ENCODE measurements around the gene TACSTD2. TPM values are rescaled to one million over a fixed set of nuclear protein-coding genes. Genes with fewer than 3 reads are reported as not detected.
A peak's percentile ranks its signal among the peaks of the same experiment; 100 is the strongest.
"Not testable (repeated sequence)": the region's sequence is repeated elsewhere in the genome, so short reads cannot be mapped to it uniquely, and the experiment has no call there.

The TACSTD2 gene
- total RNA-seq, 1 donor from 2014 or later, result 0.16 TPM

DNA sequence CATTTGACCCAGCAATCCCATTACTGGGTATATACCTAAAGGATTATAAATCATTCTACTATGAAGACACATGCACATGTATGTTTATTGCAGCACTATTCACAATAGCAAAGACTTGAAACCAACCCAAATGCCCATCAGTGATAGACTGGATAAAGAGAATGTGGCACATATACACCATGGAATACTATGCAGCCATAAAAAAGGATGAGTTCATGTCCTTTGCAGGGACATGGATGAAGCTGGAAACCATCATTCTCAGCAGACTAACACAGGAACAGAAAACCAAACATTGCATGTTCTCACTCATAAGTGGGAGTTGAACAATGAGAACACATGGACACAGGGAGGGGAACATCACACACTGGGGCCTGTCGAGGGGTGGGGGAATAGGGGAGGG, 13.3 kb downstream of the TACSTD2 start:
- not testable (repeated sequence) for DNase-seq

GRCh38 chr1:58561633-58562032, 15.4 kb downstream of the TACSTD2 start:
- no peak for DNase-seq

DNA sequence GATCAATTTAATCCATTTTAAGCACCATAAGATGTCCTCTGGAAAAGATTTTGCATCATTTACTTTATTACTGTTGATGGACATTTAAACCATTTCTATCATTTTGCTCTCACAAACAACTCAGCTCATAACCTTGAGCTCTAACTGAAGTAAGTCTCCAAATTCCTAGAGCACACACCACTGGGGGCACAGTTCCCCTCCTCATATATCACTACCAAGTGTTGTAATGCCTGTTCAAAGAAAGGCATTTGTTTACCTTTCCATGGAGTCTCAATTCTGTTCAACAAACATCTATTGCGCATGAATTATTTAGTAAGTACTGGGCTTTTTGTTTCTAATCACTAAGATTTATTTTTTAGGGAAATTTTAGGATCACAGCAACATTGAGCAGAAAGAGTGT, 21.7 kb downstream of the TACSTD2 start:
- DNase-seq, result no peak

- no peak for DNase-seq
Measured at GRCh38 chr1:58551186-58552140, 25.6 kb downstream of the TACSTD2 start.

GRCh38 chr1:58549291-58549690, 27.8 kb downstream of the TACSTD2 start:
- not testable (repeated sequence) for DNase-seq

GRCh38 chr1:58548371-58548770, 28.7 kb downstream of the TACSTD2 start:
- no peak for DNase-seq

DNA sequence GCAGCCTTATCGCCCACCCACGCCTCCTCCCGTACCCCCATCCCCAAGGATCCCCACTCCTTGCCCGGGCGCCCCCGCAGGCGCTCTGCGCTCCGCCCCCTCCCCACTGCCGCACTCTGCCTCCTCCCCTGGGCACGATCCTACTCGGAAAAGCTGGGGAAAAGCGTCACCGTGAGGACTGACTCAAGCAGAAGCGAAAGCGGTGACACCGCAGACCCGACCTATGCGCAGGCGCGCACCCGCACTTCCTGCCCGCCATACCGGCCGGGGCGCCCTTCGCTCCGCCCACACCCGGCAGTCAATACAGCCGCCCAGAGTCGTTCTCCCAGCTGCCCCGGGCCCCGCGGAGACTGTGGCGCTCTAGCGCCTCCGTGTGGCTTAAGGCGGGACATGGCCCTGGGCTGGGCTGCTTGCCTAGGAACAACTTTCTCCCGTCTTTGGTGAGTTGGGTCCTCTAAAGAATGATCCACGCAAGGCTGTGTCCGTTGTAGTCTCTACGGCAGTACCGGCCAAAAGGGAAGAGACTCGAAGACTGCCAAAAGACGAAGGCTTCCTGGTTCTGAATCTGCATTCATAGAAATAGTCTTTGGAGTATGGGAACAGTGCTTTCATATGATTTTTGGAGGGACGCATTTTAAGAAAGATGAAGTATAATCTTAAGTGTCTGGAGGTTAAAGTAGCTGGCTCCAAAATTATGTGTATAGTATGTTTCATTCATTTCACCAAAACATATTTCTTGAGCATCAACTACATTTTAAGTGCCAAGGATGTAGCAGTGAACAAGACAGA, 30.3 kb downstream of the TACSTD2 start, which contains the start of gene OMA1:
OMA1 (minus strand) TSS at position 207 of the 789 bp plus-strand sequence. CDS start 7,432 bp downstream, outside the sequence.
- DNase-seq, result peak; percentile 89

GRCh38 chr1:58545591-58546519, 31.2 kb downstream of the TACSTD2 start:
- peak; percentile 58 for DNase-seq

DNA sequence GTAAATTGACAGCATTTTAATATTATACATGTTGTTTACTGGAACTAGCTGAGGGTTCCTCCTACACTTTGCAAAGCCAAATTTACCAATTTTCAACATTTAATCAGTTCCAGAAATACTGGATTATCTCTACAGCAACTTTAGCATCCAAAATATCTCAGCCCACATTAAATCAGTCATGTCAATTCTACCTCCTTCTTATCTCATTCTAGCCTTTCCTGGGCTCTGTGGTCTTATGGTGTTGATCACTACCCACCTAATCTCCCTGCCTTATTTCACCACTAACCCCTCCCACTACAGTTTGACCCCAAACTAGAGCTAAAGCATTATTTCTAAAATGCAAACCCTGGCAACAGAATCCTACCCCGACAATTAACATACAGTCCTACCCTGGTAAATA, 33.8 kb downstream of the TACSTD2 start:
- no peak for DNase-seq

DNA sequence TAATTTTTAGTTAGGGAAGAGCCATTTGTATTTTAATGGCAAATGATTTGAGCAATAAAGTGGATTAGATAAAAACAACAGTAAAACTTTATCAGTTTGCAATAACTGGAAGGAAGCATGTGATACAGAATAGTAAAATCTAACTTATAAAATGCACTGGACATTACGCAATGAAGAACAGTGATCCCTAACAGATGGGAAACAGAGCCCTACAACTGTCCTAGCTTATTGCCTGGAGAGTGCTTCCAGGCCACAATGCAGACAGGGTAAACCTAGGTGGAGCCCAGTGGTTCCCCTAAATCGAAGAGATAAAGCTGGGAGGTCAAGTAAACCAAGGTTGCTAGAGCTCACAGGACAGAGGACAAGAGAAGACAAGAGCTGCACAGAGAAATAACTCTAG, 37.5 kb downstream of the TACSTD2 start:
- no peak for DNase-seq

DNA sequence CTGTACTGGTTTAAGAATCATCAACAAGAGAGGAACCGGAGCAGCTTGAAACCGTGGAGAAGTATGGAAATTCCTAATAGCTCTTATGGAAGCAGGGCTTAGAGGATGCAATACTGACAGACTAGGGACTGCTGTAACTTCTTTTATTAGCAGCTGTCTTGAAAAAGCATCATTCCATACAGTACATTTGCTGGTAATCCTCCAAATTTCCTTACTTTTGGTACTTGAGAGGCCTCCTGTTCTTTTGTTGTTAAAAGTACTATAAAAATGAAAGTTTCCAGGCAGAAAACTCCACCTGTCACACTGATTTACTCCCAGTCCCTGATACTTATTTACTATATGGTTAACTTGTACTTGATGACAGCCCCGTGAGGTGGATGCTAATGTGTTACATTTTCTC, 38.2 kb downstream of the TACSTD2 start:
- DNase-seq, result no peak

GRCh38 chr1:58531842-58532241, 45.2 kb downstream of the TACSTD2 start:
- DNase-seq, result not testable (repeated sequence)

DNA sequence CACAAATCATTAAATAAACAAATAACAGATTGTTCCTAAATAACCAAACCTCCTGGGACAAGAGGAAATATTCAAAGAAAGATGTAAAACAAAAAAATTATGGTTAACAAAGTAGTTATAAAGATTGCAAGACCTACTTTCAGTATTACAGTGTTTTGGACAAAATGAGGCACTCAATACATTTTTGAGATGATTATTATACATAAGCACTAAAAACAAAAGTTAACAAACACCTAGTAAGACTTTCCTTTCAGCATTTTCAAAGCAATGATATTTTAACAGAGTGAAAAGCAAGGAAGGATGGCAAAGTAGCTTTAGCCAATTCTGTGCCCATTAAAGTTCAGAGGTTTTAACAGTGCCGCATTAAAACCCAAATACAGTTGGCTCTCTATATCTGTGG, 47.8 kb downstream of the TACSTD2 start:
- no peak for DNase-seq

DNA sequence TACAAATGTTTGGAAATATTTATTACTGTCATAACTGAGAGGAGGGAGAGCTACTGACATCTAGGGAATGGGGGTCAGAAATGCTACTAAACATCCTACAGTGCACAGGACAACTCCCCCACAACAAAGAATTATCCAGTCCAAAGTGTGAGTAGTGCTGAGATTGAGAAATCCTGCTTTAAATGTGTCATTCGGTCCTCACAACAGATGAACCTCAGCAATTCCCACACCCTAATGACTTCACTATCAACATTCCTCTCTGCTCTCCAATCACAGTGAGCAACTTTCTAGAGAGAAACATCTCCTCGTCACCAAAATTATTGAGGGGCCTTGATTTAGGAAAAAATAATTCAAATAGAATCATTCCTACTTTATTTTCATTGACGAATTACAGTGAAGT, 48.5 kb downstream of the TACSTD2 start:
- DNase-seq, result no peak

Other genes with a start within 250 kb of the TACSTD2 start
- gene OMA1, start 30.5 kb downstream of the TACSTD2 start, total RNA-seq, result 36.7 TPM
- 53.7 TPM for gene MYSM1, start 122.8 kb upstream of the TACSTD2 start, total RNA-seq
- gene JUN, start 206.8 kb upstream of the TACSTD2 start, total RNA-seq, result 76.1 TPM

Data from occipital lobe (tissue), 2 donors.